HG03066 (cell line): ENCODE measurements around the gene HIVEP1.

ENCODE experiments used
- ATAC-seq: cut with Tn5 transposase; IDR thresholded peaks from one replicate; pipeline ENCODE4 v1.9.1; 2021; ENCODE audit warnings: low read depth; ENCODE audit not compliant: unreplicated experiment

Gene HIVEP1

GRCh38 chr6:12014873-12015149 is 2.7 kb downstream of the HIVEP1 start:
- ATAC-seq, result no peak

GRCh38 chr6:12017263-12017662 is 5.2 kb downstream of the HIVEP1 start:
- ATAC-seq, result no peak

GRCh38 chr6:12017876-12018401 is 5.8 kb downstream of the HIVEP1 start:
- ATAC-seq, result no peak

GRCh38 chr6:12020187-12020791 is 8.2 kb downstream of the HIVEP1 start:
- no peak for ATAC-seq

- no peak for ATAC-seq
Observed at GRCh38 chr6:12022481-12022880, 10.4 kb downstream of the HIVEP1 start.

GRCh38 chr6:12022953-12023388 is 10.9 kb downstream of the HIVEP1 start:
- ATAC-seq, result no peak

GRCh38 chr6:12024216-12024615 is 12.1 kb downstream of the HIVEP1 start:
- ATAC-seq, result no peak

- no peak for ATAC-seq
Observed at GRCh38 chr6:12024699-12025434, 12.8 kb downstream of the HIVEP1 start.

GRCh38 chr6:12026120-12026519 is 14.0 kb downstream of the HIVEP1 start:
- no peak for ATAC-seq

- ATAC-seq, result no peak
Observed at GRCh38 chr6:12026833-12027232, 14.7 kb downstream of the HIVEP1 start.

GRCh38 chr6:12028213-12028612 is 16.1 kb downstream of the HIVEP1 start:
- no peak for ATAC-seq

- no peak for ATAC-seq
Observed at GRCh38 chr6:12029979-12030737, 18.0 kb downstream of the HIVEP1 start.

GRCh38 chr6:12030993-12031550 is 19.0 kb downstream of the HIVEP1 start:
- no peak for ATAC-seq

GRCh38 chr6:12032783-12033573 is 20.9 kb downstream of the HIVEP1 start:
- ATAC-seq, result no peak

- no peak for ATAC-seq
Observed at GRCh38 chr6:12033770-12034169, 21.7 kb downstream of the HIVEP1 start.

- ATAC-seq, result no peak
Observed at GRCh38 chr6:12034349-12034748, 22.2 kb downstream of the HIVEP1 start.

GRCh38 chr6:12034837-12035236 is 22.7 kb downstream of the HIVEP1 start:
- no peak for ATAC-seq

- no peak for ATAC-seq
Observed at GRCh38 chr6:12036766-12037165, 24.7 kb downstream of the HIVEP1 start.

GRCh38 chr6:12037798-12038197 is 25.7 kb downstream of the HIVEP1 start:
- no peak for ATAC-seq
